Measurements from ENCODE around the gene TRABD. TPM values are rescaled to one million over a fixed set of nuclear protein-coding genes. Genes with fewer than 3 reads are reported as not detected.

Gene TRABD
- total RNA-seq, 4 donors from 2014 or later: 21.4 to 30.3 (median 24.5) TPM

GRCh38 chr22:50169181-50169759 lies 16.4 kb upstream of the TRABD start:
- no peaks in the 10 kb centered on the region for H3K4me1 ChIP-seq
- H3K27me3 ChIP-seq: peaks cover 18 to 27% (median 24%) of the 10 kb centered on the region in 3 donors
- intact Hi-C loops (cut with DNase I; ENCODE audit: low total_unique reads) (no loop called here), in situ Hi-C loops (cut with MboI; ENCODE audit: low sequenced_read_pairs in 4 of 4) (no loop called here)
- TF ChIP-seq, protein P1, sequence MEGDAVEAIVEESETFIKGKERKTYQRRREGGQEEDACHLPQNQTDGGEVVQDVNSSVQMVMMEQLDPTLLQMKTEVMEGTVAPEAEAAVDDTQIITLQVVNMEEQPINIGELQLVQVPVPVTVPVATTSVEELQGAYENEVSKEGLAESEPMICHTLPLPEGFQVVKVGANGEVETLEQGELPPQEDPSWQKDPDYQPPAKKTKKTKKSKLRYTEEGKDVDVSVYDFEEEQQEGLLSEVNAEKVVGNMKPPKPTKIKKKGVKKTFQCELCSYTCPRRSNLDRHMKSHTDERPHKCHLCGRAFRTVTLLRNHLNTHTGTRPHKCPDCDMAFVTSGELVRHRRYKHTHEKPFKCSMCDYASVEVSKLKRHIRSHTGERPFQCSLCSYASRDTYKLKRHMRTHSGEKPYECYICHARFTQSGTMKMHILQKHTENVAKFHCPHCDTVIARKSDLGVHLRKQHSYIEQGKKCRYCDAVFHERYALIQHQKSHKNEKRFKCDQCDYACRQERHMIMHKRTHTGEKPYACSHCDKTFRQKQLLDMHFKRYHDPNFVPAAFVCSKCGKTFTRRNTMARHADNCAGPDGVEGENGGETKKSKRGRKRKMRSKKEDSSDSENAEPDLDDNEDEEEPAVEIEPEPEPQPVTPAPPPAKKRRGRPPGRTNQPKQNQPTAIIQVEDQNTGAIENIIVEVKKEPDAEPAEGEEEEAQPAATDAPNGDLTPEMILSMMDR (IDR thresholded peaks at IDR 0.05 in 4 of 5, conservative IDR thresholded peaks at IDR 0.05 in 1 of 5): no peak
- TF ChIP-seq POLR2A (IDR thresholded peaks at IDR 0.05): no peak
- ATAC-seq (no peak), DNase-seq (no peak)
- no peaks in the 10 kb centered on the region for H3K9me3 ChIP-seq
- H3K36me3 ChIP-seq: no peaks in the 10 kb centered on the region
- H3K27ac ChIP-seq: no peak overlapping the region
- peak overlapping the region in 3 of 4 donors; percentile 40 to 50 (median 42) for H3K4me3 ChIP-seq

DNA sequence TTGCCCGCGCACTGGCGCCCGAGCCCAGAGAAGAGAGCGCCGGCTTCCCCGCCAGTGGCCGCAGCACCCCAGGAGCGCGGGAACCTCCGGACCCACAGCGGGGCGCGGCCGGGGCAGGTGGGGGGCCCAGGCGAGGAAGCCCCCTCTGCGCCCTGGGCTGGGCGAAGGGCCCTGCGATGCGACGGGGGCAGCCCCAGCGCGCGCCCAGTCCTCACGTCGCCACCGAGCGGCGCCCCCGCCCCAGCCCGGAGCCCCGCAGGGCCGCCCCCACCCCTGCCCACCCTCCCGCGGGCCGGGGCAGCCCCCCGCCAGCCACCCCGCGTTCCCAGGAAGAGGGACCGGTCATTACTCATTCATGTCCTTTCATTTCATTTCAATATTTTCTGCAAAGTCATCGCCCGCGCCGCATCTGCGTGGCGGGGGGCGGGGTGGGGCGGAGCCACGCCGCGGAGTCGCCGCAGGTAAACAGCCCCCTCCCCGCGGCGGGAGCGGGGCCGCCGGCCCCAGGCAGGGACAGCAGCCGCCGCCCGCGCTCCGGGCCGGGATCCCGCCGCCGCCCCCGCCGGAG lies 15.9 kb upstream of the TRABD start:
- no peaks in the 10 kb centered on the region for H3K4me1 ChIP-seq
- no peak for ATAC-seq
- no peak overlapping the region for H3K27ac ChIP-seq
- intact Hi-C loops (cut with DNase I; ENCODE audit: low total_unique reads): no loop called here
- in situ Hi-C loops (cut with MboI; ENCODE audit: low sequenced_read_pairs in 4 of 4): no loop called here
- peak overlapping the region in 3 of 4 donors; percentile 40 to 50 (median 42) for H3K4me3 ChIP-seq
- TF ChIP-seq, protein P1 (IDR thresholded peaks at IDR 0.05 in 4 of 5, conservative IDR thresholded peaks at IDR 0.05 in 1 of 5): no peak
- TF ChIP-seq POLR2A (IDR thresholded peaks at IDR 0.05): no peak
- H3K36me3 ChIP-seq: no peaks in the 10 kb centered on the region
- H3K9me3 ChIP-seq: no peaks in the 10 kb centered on the region
- H3K27me3 ChIP-seq: peaks cover 18 to 27% (median 24%) of the 10 kb centered on the region in 3 donors
- DNase-seq: no peak

GRCh38 chr22:50170453-50171318 lies 15.0 kb upstream of the TRABD start, which contains the start of gene PANX2:
TSS of gene PANX2 (plus strand) at chr22:50170731. CDS start at chr22:50170731, 0 bp downstream.
- H3K27ac ChIP-seq: no peak within 1 kb of the TSS
- H3K36me3 ChIP-seq: no peaks in the 10 kb centered on the region
- ATAC-seq: no peak
- intact Hi-C loops (cut with DNase I; ENCODE audit: low total_unique reads): no loop called here
- H3K4me3 ChIP-seq: peak within 1 kb of the TSS in 3 of 4 donors; percentile 40 to 50 (median 42)
- H3K9me3 ChIP-seq: no peaks in the 10 kb centered on the region
- H3K27me3 ChIP-seq: peaks cover 19 to 27% (median 24%) of the 10 kb centered on the region in 3 donors
- DNase-seq: no peak
- TF ChIP-seq, protein P1 (IDR thresholded peaks at IDR 0.05 in 4 of 5, conservative IDR thresholded peaks at IDR 0.05 in 1 of 5): no peak
- no peak for TF ChIP-seq POLR2A (IDR thresholded peaks at IDR 0.05)
- no peaks in the 10 kb centered on the region for H3K4me1 ChIP-seq
- in situ Hi-C loops (cut with MboI; ENCODE audit: low sequenced_read_pairs in 4 of 4): no loop called here

DNA sequence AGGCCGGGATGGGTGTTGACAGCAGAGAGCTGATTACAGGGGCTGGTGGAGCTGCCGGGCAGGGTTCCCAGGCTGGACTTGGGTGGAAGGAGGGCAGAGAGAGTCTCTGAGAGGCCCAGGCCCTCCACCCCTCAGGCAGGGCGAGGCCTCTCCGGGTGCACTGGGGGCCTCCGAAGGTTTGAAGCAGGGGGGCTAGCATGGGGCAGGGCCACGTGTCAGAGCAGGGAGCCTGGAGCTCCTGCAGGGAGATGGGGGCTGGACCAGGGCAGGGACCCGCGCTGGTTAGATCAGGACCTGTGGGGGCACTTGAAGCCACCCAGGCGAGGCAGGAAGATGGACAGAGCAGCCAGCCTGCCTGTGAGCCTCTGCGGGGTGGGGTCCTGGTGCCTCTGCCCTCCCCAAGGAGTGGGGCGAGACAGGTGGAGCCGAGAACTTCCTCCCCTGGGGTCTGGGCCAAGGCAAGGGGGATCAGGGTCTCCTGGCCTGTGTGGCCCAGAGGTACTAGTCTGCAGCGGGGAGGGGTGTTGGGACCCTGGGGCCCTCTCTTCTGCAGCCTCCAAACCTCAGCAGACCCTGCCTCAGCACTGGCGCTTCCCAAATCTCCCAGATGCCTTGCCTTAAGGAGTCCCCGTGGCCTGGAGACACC lies 14.3 kb upstream of the TRABD start:
- no peak for TF ChIP-seq POLR2A (IDR thresholded peaks at IDR 0.05)
- TF ChIP-seq, protein P1 (IDR thresholded peaks at IDR 0.05 in 4 of 5, conservative IDR thresholded peaks at IDR 0.05 in 1 of 5): no peak
- Histone ChIP-seq H3K27me3 (peaks cover 26 to 27% (median 26%) of the 10 kb centered on the region in 3 donors), H3K4me3 (no peak overlapping the region), H3K36me3 (no peaks in the 10 kb centered on the region), H3K27ac (no peak overlapping the region), H3K9me3 (no peaks in the 10 kb centered on the region), H3K4me1 (no peaks in the 10 kb centered on the region)
- intact Hi-C loops (cut with DNase I; ENCODE audit: low total_unique reads): no loop called here
- ATAC-seq: no peak
- in situ Hi-C loops (cut with MboI; ENCODE audit: low sequenced_read_pairs in 4 of 4): no loop called here
- DNase-seq: no peak

Measured in gastrocnemius medialis (tissue), 4 donors.